ENCODE results near the gene ELOVL1. TPM values are rescaled to one million over a fixed set of nuclear protein-coding genes. Genes with fewer than 3 reads are reported as not detected.
"Not testable (repeated sequence)": the region's sequence is repeated elsewhere in the genome, so short reads cannot be mapped to it uniquely, and the experiment has no call there.

The ELOVL1 gene
- total RNA-seq: 93.8 and 99.7 TPM in 2 replicates

- no peak for DNase-seq (ENCODE audit: low read depth)
- peak; percentile 30 for TF ChIP-seq CTCF (IDR thresholded peaks at IDR 0.05; ENCODE audit: insufficient read depth, low read length, poor library complexity, severe bottlenecking)
Measured at GRCh38 chr1:43367904-43368645, at the start of gene ELOVL1. ELOVL1 (minus strand) TSS chr1:43368011; CDS start chr1:43365609, 2,402 bp downstream.

GRCh38 chr1:43415901-43416300 lies 48.1 kb upstream of the ELOVL1 start:
- no peak overlapping the region for H3K4me3 ChIP-seq (ENCODE audit: low read depth, low read length)
- no peaks in the 10 kb centered on the region for H3K27me3 ChIP-seq (ENCODE audit: control insufficient read depth, insufficient read depth, low read length)
- peaks cover 1% of the 10 kb centered on the region for H3K36me3 ChIP-seq (ENCODE audit: control insufficient read depth, insufficient read depth, low read length)

More at GRCh38 chr1:43367904-43368645, at the start of gene ELOVL1:
- Histone ChIP-seq H3K27me3 (ENCODE audit: control insufficient read depth, insufficient read depth, low read length) (no peaks in the 10 kb centered on the region), H3K36me3 (ENCODE audit: control insufficient read depth, insufficient read depth, low read length) (no peaks in the 10 kb centered on the region), H3K4me3 (ENCODE audit: low read depth, low read length) (peak within 1 kb of the TSS; percentile 84)

DNA sequence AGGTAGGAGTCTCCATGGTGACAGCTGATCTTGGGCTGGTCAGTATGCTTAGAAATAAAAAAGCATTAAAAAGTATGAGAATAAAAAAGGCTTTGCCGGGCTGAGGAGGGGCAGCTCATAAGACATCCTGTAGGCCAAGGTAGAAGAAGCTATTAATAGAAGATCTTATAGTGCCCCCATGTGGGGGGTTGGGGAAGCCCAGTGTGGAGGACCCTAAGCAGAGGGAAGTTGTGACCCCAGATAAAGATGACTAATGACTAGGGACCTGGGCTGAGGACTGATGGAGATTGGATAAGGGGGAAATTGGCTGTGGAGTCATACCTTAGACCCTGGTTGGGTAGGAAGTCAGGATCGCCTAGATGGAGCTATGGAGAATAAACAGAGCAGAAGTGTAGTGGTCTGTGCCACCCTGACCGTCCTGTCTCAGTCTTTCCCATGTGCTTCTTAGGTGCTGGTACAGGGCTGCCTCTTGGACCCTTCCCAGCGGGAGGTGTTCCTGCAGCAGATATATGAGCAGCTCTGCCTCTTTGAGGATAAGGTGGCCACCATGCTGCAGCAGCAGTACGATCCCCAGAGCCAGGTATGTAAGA lies 46.9 kb upstream of the ELOVL1 start:
- Histone ChIP-seq H3K4me3 (ENCODE audit: low read depth, low read length) (no peak overlapping the region), H3K36me3 (ENCODE audit: control insufficient read depth, insufficient read depth, low read length) (peaks cover 1% of the 10 kb centered on the region), H3K27me3 (ENCODE audit: control insufficient read depth, insufficient read depth, low read length) (no peaks in the 10 kb centered on the region)
- no peak for DNase-seq (ENCODE audit: low read depth)
- peak; percentile 54 for TF ChIP-seq CTCF (IDR thresholded peaks at IDR 0.05; ENCODE audit: insufficient read depth, low read length, poor library complexity, severe bottlenecking)

More at GRCh38 chr1:43415901-43416300, 48.1 kb upstream of the ELOVL1 start:
- no peak for TF ChIP-seq CTCF (IDR thresholded peaks at IDR 0.05; ENCODE audit: insufficient read depth, low read length, poor library complexity, severe bottlenecking)
- no peak for DNase-seq (ENCODE audit: low read depth)

GRCh38 chr1:43413426-43413825 lies 45.6 kb upstream of the ELOVL1 start:
- not testable (repeated sequence) for DNase-seq (ENCODE audit: low read depth); H3K27me3 ChIP-seq (ENCODE audit: control insufficient read depth, insufficient read depth, low read length); H3K36me3 ChIP-seq (ENCODE audit: control insufficient read depth, insufficient read depth, low read length); H3K4me3 ChIP-seq (ENCODE audit: low read depth, low read length)

DNA sequence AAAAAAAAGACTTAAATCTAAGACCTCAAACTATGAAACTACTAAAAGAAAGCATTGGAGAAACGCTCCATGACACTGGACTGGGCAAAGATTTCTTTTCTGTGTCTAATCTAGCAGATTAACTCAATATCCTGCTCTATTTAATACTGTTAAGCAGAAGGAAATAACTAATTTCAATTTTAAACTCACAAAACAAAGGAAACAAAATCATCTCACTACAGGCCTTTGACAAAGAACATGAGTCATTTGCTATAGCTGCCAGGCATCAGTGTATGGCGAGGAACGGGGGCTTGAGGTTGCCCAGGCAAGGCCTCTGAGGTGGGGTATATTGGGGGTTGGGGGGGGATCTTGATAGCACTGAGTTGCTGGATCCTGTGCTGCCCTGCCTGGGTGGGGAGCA lies 42.8 kb upstream of the ELOVL1 start:
- Histone ChIP-seq H3K4me3 (ENCODE audit: low read depth, low read length) (no peak overlapping the region), H3K27me3 (ENCODE audit: control insufficient read depth, insufficient read depth, low read length) (no peaks in the 10 kb centered on the region), H3K36me3 (ENCODE audit: control insufficient read depth, insufficient read depth, low read length) (no peaks in the 10 kb centered on the region)
- DNase-seq (ENCODE audit: low read depth): no peak
- TF ChIP-seq CTCF (IDR thresholded peaks at IDR 0.05; ENCODE audit: insufficient read depth, low read length, poor library complexity, severe bottlenecking): no peak

DNA sequence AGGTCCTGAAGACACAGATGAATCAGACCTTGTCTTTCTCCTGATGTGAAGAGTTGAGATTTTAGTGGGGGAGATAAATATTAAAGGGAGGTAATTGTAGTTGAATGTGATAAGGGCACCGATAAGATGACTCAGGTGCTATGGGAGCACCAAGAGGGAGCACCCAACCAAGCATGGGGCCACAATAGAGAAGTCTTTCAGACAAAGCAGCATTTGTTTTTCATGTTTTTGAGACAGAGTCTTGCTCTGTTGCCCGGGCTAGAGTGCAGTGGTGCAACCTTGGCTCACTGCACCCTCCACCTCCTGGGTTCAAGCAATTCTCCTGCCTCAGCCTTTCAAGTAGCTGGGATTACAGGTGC lies 38.0 kb upstream of the ELOVL1 start:
- peaks cover 3% of the 10 kb centered on the region for H3K36me3 ChIP-seq (ENCODE audit: control insufficient read depth, insufficient read depth, low read length)
- no peaks in the 10 kb centered on the region for H3K27me3 ChIP-seq (ENCODE audit: control insufficient read depth, insufficient read depth, low read length)
- no peak for DNase-seq (ENCODE audit: low read depth)

More for the DNA sequence above, 38.0 kb upstream of the ELOVL1 start:
- no peak overlapping the region for H3K4me3 ChIP-seq (ENCODE audit: low read depth, low read length)
- TF ChIP-seq CTCF (IDR thresholded peaks at IDR 0.05; ENCODE audit: insufficient read depth, low read length, poor library complexity, severe bottlenecking): no peak

Data from kidney epithelial cell (primary cell).